HG03571 (cell line): ENCODE measurements around the gene NOS3.
"Not testable (repeated sequence)": the region's sequence is repeated elsewhere in the genome, so short reads cannot be mapped to it uniquely, and the experiment has no call there.

ENCODE experiments used
- ATAC-seq: cut with Tn5 transposase; IDR thresholded peaks from one replicate; pipeline ENCODE4 v1.9.1; 2021; ENCODE audit not compliant: unreplicated experiment

The NOS3 gene

DNA sequence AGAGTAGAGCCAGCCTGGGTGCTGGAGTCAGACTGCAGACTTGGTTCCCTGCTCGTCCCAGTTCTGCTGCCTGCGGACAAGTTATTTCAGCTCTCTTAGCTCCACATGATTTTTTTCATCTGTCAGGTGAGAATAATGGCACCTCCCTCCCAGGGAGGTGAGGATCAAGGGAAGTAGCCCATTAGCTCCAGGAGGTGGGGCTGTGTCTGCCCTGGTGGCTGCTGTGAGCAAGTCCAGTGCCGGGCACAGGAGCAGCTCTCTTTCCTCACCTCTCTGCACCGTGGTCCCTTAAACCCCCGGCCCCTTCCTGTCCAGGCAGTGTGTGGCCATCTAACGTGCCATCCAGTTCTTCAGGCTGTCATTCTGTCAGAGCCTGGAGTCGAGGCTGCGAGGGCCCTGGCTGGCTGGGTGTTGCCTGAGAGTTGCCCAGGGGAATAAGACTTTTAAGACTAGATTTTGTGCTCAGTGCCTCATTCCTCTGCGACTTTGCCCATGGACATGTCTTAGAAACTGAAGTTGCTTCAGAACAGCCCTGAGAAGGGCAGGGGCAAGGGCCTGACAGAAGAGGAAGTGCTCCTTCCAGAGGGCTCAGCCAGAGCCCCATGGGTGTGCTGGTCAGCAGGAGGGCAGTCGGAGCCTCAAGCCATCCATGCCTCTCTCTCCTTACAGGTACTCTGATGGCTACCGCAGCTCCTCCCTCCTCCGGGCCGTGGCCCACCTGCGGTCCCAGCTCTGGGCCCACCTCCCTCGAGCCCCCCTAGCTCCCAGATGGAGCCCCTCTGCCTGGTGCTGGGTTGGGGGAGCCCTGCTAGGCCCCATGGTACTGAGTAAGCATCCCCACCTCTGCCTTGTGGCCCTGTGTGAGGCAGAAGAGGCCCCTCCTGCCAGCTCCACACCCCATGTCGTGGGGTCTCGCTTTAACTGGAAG, 42.4 kb downstream of the NOS3 start:
- ATAC-seq = no peak

- no peak for ATAC-seq
These were observed 43.0 kb downstream of the NOS3 start for GRCh38 chr7:151033864-151034249.

DNA sequence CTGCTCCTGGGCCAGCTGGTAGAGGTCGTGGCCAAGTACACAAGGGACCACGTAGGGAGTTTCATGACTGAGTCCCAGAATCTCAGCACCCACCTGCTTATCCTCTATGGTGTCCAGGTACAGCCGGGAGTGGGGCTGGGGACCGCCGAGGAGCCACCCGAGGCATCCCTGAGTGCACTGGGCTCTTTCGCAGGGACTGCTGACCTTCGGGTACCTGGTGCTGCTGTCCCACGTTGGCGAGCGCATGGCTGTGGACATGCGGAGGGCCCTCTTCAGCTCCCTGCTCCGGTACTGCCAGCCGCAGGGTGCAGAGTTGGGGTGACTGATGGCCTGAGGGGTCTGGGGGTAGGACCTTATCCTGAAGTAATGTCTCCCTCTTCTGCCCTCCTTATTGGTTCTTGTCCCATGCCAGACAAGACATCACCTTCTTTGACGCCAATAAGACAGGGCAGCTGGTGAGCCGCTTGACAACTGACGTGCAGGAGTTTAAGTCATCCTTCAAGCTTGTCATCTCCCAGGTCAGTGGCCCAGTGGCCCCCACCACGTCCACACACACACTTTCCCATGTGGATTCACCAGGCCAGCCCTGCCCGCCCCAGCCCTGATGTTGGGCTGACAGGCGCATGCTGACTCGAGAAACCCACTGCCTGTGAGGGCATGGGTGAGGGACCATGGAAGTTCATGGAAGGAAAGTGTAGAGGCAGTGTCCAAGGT, 43.7 kb downstream of the NOS3 start:
- no peak for ATAC-seq

GRCh38 chr7:151035026-151035717, 44.4 kb downstream of the NOS3 start:
- no peak for ATAC-seq

DNA sequence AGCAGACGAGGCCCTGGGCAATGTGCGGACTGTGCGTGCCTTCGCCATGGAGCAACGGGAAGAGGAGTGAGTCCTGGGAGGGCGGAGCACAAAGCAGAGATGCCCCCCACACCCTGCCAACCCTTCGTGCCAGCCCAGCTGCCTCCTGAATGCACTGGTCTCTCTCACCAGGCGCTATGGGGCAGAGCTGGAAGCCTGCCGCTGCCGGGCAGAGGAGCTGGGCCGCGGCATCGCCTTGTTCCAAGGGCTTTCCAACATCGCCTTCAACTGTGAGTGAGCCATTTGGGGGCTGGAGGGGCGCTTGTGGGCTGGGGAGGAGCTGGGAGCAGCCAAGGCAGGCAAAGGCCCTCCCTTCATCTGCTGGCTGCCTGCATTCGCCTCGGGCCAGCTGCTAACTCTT, 45.1 kb downstream of the NOS3 start:
- no peak for ATAC-seq

DNA sequence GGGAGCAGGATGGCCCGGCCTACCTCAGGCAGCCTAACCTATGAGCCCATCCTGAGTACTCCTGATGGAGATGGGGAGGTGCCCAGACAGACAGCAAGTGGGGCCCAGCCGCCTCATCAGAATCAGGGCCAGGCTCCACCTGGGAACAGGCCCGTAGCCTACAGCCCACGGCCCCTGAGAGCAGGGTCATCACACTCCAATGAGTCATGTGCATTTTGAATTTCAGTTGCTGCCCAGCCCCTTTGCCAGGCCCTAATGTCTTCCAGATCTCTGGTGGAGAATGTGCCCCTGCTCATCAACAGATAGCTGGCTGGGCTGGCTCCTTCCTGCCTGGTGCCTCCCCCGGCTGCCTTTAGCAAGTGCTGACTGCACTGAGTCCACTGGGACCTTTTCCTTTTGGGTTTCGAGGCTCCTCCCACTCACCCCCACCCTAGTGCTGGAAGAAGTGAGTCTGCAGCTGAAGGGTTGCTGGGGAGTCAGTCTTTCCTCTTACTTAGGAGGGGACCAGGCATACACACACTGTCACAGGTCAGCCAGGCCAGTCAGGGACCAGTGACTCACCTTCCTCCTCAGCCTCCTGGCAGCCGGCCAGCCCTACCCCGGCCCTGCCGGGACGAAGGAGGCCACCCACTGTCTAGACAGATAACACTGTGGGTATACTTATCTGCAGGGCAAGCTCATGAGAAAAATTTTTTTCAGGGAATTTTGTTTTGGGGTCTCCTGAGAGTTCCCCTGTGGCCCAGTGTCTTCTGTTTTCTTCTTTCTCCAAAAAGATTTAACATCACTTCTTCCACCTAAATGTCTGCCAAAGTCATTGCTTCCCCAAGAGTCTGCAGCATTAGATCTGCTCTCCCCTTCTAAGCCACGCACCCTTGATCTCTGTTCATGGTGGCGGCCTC, 48.4 kb downstream of the NOS3 start:
- no peak for ATAC-seq

GRCh38 chr7:151039850-151040548, 49.2 kb downstream of the NOS3 start:
- ATAC-seq = no peak

DNA sequence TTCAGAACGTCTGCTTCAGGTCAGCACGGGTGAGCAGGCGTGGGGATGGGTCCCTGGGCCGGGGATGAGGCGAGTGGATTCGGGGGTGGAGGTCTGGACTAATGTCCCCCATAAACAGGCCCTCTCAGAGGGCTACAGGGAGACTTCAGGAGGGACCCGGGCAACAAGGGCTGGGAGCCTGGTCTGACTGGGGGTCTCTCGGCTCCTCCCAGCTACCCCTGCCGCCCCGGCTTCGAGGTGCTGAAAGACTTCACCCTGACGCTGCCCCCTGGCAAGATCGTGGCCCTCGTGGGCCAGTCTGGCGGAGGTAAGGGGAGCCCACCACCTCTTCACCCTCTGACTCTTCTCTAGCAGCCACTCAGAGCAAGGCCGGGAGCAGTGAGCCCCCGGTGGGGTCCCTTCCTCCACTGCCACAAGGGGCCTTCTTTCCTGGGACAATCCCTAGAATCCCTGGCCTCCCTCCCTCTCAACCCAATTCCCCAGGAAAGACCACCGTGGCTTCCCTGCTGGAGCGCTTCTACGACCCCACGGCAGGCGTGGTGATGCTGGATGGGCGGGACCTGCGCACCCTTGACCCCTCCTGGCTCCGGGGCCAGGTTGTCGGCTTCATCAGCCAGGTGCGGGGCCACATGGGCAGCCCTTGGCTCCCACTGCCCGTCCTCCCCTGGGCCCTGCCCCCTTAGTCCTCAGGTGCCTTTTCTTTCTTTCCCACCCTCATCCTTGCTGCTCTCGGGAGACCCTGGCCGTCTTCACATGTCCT, 50.0 kb downstream of the NOS3 start:
- ATAC-seq = no peak

DNA sequence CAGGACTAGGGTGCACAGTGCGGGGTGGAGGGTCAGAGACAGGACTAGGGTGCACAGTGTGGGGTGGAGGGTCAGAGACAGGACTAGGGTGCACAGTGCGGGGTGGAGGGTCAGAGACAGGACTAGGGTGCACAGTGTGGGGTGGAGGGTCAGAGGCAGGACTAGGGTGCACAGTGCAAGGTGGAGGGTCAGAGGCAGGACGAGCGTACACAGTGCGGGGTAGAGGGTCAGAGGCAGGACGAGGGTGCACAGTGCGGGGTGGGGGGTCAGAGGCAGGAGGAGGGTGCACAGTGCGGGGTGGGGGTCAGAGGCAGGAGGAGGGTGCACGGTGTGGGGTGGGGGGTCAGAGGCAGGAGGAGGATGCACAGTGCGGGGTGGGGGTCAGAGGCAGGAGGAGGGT, 52.6 kb downstream of the NOS3 start:
- ATAC-seq = not testable (repeated sequence)

DNA sequence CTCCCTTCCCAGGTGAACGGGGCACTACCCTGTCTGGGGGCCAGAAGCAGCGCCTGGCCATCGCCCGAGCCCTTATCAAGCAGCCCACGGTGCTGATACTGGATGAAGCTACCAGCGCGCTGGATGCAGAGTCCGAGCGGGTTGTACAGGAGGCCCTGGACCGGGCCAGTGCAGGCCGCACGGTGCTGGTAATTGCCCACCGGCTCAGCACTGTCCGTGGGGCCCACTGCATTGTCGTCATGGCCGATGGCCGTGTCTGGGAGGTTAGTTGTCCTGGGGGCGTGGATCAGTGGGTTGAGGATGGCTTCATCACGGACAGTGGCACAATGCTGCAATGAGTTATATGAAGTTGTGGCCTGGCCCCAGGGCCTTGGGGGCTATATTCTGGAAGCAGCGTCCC, 53.1 kb downstream of the NOS3 start:
- ATAC-seq = no peak

GRCh38 chr7:151045262-151045661, 54.4 kb downstream of the NOS3 start:
- ATAC-seq = no peak

- no peak for ATAC-seq
These were observed 55.1 kb downstream of the NOS3 start for GRCh38 chr7:151045967-151046366.

- ATAC-seq = no peak
These were observed 56.1 kb downstream of the NOS3 start for GRCh38 chr7:151046603-151047573.

- ATAC-seq = no peak
These were observed 57.4 kb downstream of the NOS3 start, which contains the start of gene ASIC3 for GRCh38 chr7:151047976-151048815. TSS of gene ASIC3 (plus strand) at chr7:151048531. CDS start at chr7:151048886, 355 bp downstream.

DNA sequence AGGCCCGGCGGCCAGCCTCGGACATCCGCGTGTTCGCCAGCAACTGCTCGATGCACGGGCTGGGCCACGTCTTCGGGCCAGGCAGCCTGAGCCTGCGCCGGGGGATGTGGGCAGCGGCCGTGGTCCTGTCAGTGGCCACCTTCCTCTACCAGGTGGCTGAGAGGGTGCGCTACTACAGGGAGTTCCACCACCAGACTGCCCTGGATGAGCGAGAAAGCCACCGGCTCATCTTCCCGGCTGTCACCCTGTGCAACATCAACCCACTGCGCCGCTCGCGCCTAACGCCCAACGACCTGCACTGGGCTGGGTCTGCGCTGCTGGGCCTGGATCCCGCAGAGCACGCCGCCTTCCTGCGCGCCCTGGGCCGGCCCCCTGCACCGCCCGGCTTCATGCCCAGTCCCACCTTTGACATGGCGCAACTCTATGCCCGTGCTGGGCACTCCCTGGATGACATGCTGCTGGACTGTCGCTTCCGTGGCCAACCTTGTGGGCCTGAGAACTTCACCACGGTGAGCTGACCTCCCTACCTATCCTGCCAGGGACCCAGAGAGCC, 58.2 kb downstream of the NOS3 start:
- no peak for ATAC-seq

- ATAC-seq = no peak
These were observed 60.3 kb downstream of the NOS3 start for GRCh38 chr7:151051108-151051507.

DNA sequence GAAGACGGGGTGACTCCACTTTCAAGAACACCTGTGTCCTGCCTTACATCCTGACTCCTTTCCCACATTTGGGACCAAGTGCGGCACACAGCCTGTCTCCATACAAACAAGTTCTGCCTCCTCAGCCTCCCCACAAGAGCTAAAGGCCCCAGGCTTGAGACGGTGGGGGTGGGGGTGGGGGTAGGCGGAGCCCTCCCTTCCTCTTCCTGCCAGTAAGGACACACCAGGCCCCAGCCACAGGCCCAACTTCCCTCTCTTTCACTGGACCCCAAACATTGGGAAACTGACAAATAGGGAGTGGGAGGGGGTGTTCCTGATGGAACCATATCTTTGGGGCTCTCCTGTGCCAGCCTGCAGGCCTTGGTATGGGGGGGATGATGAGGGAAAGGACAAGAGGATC, 62.3 kb downstream of the NOS3 start:
- no peak for ATAC-seq
